Measurements from ENCODE around the gene RNF4.
A peak's percentile ranks its signal among the peaks of the same experiment; 100 is the strongest.
"Not testable (repeated sequence)": the region's sequence is repeated elsewhere in the genome, so short reads cannot be mapped to it uniquely, and the experiment has no call there.

RNF4 gene

GRCh38 chr4:2468456-2469191 is at the start of gene RNF4:
RNF4 (plus strand) TSS chr4:2469106; CDS start chr4:2490494, 21,388 bp downstream.
- DNase-seq (ENCODE audit: low read depth in 2 of 2), result peak; percentile 87 to 88

- no peak for DNase-seq (ENCODE audit: low read depth in 2 of 2)
Measured at GRCh38 chr4:2419814-2420213, 49.1 kb upstream of the RNF4 start.

GRCh38 chr4:2421928-2422327 is 47.0 kb upstream of the RNF4 start:
- DNase-seq (ENCODE audit: low read depth in 2 of 2), result no peak

GRCh38 chr4:2423066-2423465 is 45.8 kb upstream of the RNF4 start:
- no peak for DNase-seq (ENCODE audit: low read depth in 2 of 2)

GRCh38 chr4:2423695-2424094 is 45.2 kb upstream of the RNF4 start:
- DNase-seq (ENCODE audit: low read depth in 2 of 2), result no peak

GRCh38 chr4:2424581-2424980 is 44.3 kb upstream of the RNF4 start:
- DNase-seq (ENCODE audit: low read depth in 2 of 2), result no peak

- DNase-seq (ENCODE audit: low read depth in 2 of 2), result no peak
Measured at GRCh38 chr4:2425386-2426068, 43.4 kb upstream of the RNF4 start.

GRCh38 chr4:2426069-2426397 is 42.9 kb upstream of the RNF4 start:
- no peak for DNase-seq (ENCODE audit: low read depth in 2 of 2)

- no peak for DNase-seq (ENCODE audit: low read depth in 2 of 2)
Measured at GRCh38 chr4:2426711-2427275, 42.1 kb upstream of the RNF4 start.

- DNase-seq (ENCODE audit: low read depth in 2 of 2), result no peak
Measured at GRCh38 chr4:2427383-2428334, 41.2 kb upstream of the RNF4 start.

GRCh38 chr4:2428496-2429213 is 40.3 kb upstream of the RNF4 start:
- no peak for DNase-seq (ENCODE audit: low read depth in 2 of 2)

GRCh38 chr4:2429945-2430757 is 38.8 kb upstream of the RNF4 start:
- not testable (repeated sequence) for DNase-seq (ENCODE audit: low read depth in 2 of 2)

- DNase-seq (ENCODE audit: low read depth in 2 of 2), result no peak
Measured at GRCh38 chr4:2432004-2432403, 36.9 kb upstream of the RNF4 start.

GRCh38 chr4:2432991-2433530 is 35.8 kb upstream of the RNF4 start:
- DNase-seq (ENCODE audit: low read depth in 2 of 2), result no peak

- DNase-seq (ENCODE audit: low read depth in 2 of 2), result no peak
Measured at GRCh38 chr4:2433609-2434350, 35.1 kb upstream of the RNF4 start.

GRCh38 chr4:2434420-2434819 is 34.5 kb upstream of the RNF4 start:
- DNase-seq (ENCODE audit: low read depth in 2 of 2), result no peak

- no peak for DNase-seq (ENCODE audit: low read depth in 2 of 2)
Measured at GRCh38 chr4:2436301-2436700, 32.6 kb upstream of the RNF4 start.

GRCh38 chr4:2436761-2437474 is 32.0 kb upstream of the RNF4 start:
- DNase-seq (ENCODE audit: low read depth in 2 of 2), result no peak
